H1 (cell line): ENCODE data around the gene ZNF560. TPM values are rescaled to one million over a fixed set of nuclear protein-coding genes. Genes with fewer than 3 reads are reported as not detected.
A peak's percentile ranks its signal among the peaks of the same experiment; 100 is the strongest.

ENCODE experiments used
- ASH2L ChIP-seq: fragments of 200-600, 300-600 bp; sonication (generic); IDR thresholded peaks from one replicate; pipeline ENCODE4 v1.7.1; 2017; ENCODE audit warnings: low read length
- ATF3 ChIP-seq: IDR thresholded peaks from 2 replicates; pipeline ENCODE4 v1.6.1; 2011; ENCODE audit warnings: low read depth, mild to moderate bottlenecking, low read length; ENCODE audit not compliant: insufficient read depth
- BRCA1 ChIP-seq: IDR thresholded peaks from 2 replicates; pipeline ENCODE4 v1.6.1; 2012; ENCODE audit warnings: low read depth, low read length, improper control_type of control experiment
- CREB1 ChIP-seq: IDR thresholded peaks from 2 replicates; pipeline ENCODE4 v1.6.1; 2012; ENCODE audit warnings: inconsistent platforms
- EGR1 ChIP-seq: IDR thresholded peaks from 2 replicates; pipeline ENCODE4 v1.6.1; 2011; ENCODE audit warnings: low read depth, low read length, borderline replicate concordance
- GABPA ChIP-seq: IDR thresholded peaks from 2 replicates; pipeline ENCODE4 v1.6.1; 2011; ENCODE audit warnings: mild to moderate bottlenecking, low read length, moderate library complexity, borderline replicate concordance; ENCODE audit not compliant: insufficient read depth
- GTF2F1 ChIP-seq: IDR thresholded peaks from 2 replicates; pipeline ENCODE4 v1.6.1; 2012; ENCODE audit warnings: low read depth, low read length, improper control_type of control experiment, borderline replicate concordance
- HDAC2 ChIP-seq, 2 experiments: fragments of 300-600 bp in 1 of 2; sonication (generic) in 1 of 2; IDR thresholded peaks; 2 replicates each; pipeline ENCODE4 v1.6.1; 2011 to 2012; ENCODE audit warnings: low read depth in 2 of 2, low read length in 2 of 2, mild to moderate bottlenecking in 2 of 2, moderate library complexity in 2 of 2, borderline replicate concordance in 1 of 2, inconsistent platforms in 1 of 2
- JUN ChIP-seq: IDR thresholded peaks from 2 replicates; pipeline ENCODE4 v1.6.1; 2011; ENCODE audit warnings: low read depth, mild to moderate bottlenecking, improper control_type of control experiment, low read length
- JUND ChIP-seq: IDR thresholded peaks from 2 replicates; pipeline ENCODE4 v1.6.1; 2011; ENCODE audit warnings: mild to moderate bottlenecking, improper control_type of control experiment, low read length
- KDM4A ChIP-seq: IDR thresholded peaks from one replicate; pipeline ENCODE4 v1.7.1; 2012; ENCODE audit warnings: low read depth, mild to moderate bottlenecking, moderate library complexity, low read length, inconsistent platforms; ENCODE audit not compliant: severe bottlenecking
- KDM5A ChIP-seq: fragments of 200-600 bp; IDR thresholded peaks from 2 replicates; pipeline ENCODE4 v1.7.1; 2012; ENCODE audit warnings: mild to moderate bottlenecking, low read length, inconsistent platforms, mixed read lengths
- MAFK ChIP-seq: IDR thresholded peaks from 2 replicates; pipeline ENCODE4 v1.6.1; 2012; ENCODE audit warnings: low read depth, mild to moderate bottlenecking, improper control_type of control experiment, low read length
- PHF8 ChIP-seq: fragments of 200-600 bp; sonication (generic); conservative IDR thresholded peaks from 2 replicates; pipeline ENCODE4 v1.7.1; 2012; ENCODE audit warnings: low read depth, mild to moderate bottlenecking, inconsistent platforms, low read length, moderate library complexity
- POLR2A ChIP-seq, 2 experiments: IDR thresholded peaks; 1 replicate in 1 of 2; 2 replicates in 1 of 2; pipeline ENCODE4 v1.6.1; 2011; ENCODE audit warnings: low read depth in 2 of 2, low read length in 2 of 2, mild to moderate bottlenecking in 2 of 2; ENCODE audit errors: control extremely low read depth in 1 of 2
- POU5F1 ChIP-seq: IDR thresholded peaks from 2 replicates; pipeline ENCODE4 v1.6.1; 2011; ENCODE audit warnings: low read depth, mild to moderate bottlenecking, low read length, moderate library complexity
- SP1 ChIP-seq: IDR thresholded peaks from 2 replicates; pipeline ENCODE4 v1.6.1; 2011; ENCODE audit warnings: low read depth, low read length
- SRF ChIP-seq: IDR thresholded peaks from 2 replicates; pipeline ENCODE4 v1.6.1; 2011; ENCODE audit warnings: mild to moderate bottlenecking, low read depth, low read length, moderate library complexity
- TAF1 ChIP-seq: IDR thresholded peaks from 2 replicates; pipeline ENCODE4 v1.6.1; 2011; ENCODE audit warnings: mild to moderate bottlenecking, low read depth, low read length
- TAF7 ChIP-seq: optimal IDR thresholded peaks from 2 replicates; pipeline ENCODE3; 2011; ENCODE audit warnings: low read depth, mild to moderate bottlenecking, inconsistent platforms, low read length, moderate library complexity, borderline replicate concordance
- YY1 ChIP-seq: IDR thresholded peaks from 2 replicates; pipeline ENCODE4 v1.6.1; 2011; ENCODE audit warnings: low read depth, mild to moderate bottlenecking, low read length
- polyA plus RNA-seq, 7 experiments: library from polyadenylated mRNA; depleted of rRNA in 3 of 7; stranded (reverse) in 5 of 7; unstranded in 2 of 7; fragments of >200 nt in 5 of 7; fragments of 200-250 nt in 2 of 7; gene quantifications; 1 replicate in 5 of 7; 2 replicates in 1 of 7; 4 replicates in 1 of 7; pipeline versions ENCODE4 v1.2.1 to v1.2.3, GENCODE V29; 2011 to 2013; ENCODE audit warnings: missing spikeins in 2 of 7, mixed read lengths in 2 of 7
- total RNA-seq: library from RNA; stranded (reverse); fragmentation: NEBNext Ultra II Directional; extraction: Animal tissue kit (Norgen Biotek cat#: 25700); gene quantifications from 2 replicates; pipeline ENCODE4 v1.2.1, GENCODE V29; 2021
- TF ChIP-seq, protein P1 (sequence below): IDR thresholded peaks from 2 replicates; pipeline ENCODE4 v1.6.1; 2012; ENCODE audit warnings: inconsistent platforms
- TF ChIP-seq, protein P2 (sequence below): IDR thresholded peaks from 2 replicates; pipeline ENCODE4 v1.6.1; 2012; ENCODE audit warnings: inconsistent platforms

ZNF560 gene
- total and polyA plus RNA-seq, 2 of the 8 experiments (the other 6 are each of a cell fraction or from before 2014, with no cell fraction given) = 0.02 TPM; not detected in 1

GRCh38 chr19:9538183-9539058 is 40.0 kb upstream of the ZNF560 start, which contains the start of gene ZNF426 (continued):
- peak; percentile 93 for TF ChIP-seq PHF8
- 0 out of 2 replicates have a peak, but pooled peaks have one; percentile 27 for TF ChIP-seq SP1
- peak; percentile 85 for TF ChIP-seq YY1
- no peak for TF ChIP-seq EGR1
- TF ChIP-seq, protein P1, sequence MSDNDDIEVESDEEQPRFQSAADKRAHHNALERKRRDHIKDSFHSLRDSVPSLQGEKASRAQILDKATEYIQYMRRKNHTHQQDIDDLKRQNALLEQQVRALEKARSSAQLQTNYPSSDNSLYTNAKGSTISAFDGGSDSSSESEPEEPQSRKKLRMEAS = peak; percentile 68; the same call in 1 of the 2 replicates
- TF ChIP-seq CREB1 = peak; percentile 100
- TF ChIP-seq KDM4A = peak; percentile 100
- TF ChIP-seq, protein P2, sequence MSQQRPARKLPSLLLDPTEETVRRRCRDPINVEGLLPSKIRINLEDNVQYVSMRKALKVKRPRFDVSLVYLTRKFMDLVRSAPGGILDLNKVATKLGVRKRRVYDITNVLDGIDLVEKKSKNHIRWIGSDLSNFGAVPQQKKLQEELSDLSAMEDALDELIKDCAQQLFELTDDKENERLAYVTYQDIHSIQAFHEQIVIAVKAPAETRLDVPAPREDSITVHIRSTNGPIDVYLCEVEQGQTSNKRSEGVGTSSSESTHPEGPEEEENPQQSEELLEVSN = peak; percentile 15; the same call in 1 of the 2 replicates
- TF ChIP-seq POU5F1 = no peak
- TF ChIP-seq HDAC2 (IDR thresholded peaks at IDR 0.05; ENCODE audit: borderline replicate concordance in 1 of 2, low read depth in 2 of 2, low read length in 2 of 2) = peak in 1 of 2 experiments; percentile 64; a peak in 1 of 4 replicates
- no peak for TF ChIP-seq GABPA
- TF ChIP-seq JUND = peak; percentile 64
- TF ChIP-seq JUN = no peak
- TF ChIP-seq GTF2F1 = peak; percentile 71; the same call in 1 of the 2 replicates
- peak; percentile 88 for TF ChIP-seq TAF7
- peak; percentile 56; the same call in 1 of the 2 replicates for TF ChIP-seq BRCA1
- no peak for TF ChIP-seq MAFK
- peak; percentile 76 for TF ChIP-seq ASH2L
- peak; percentile 74 for TF ChIP-seq SRF
- TF ChIP-seq ATF3 = peak; percentile 80
- TF ChIP-seq KDM5A = peak; percentile 85
- TF ChIP-seq TAF1 = peak; percentile 97
- peak; percentile 88 to 95 for TF ChIP-seq POLR2A (IDR thresholded peaks at IDR 0.05; ENCODE audit: control extremely low read depth in 1 of 2, low read depth in 2 of 2, low read length in 2 of 2)
